Measurements from ENCODE around the gene CCDC60.
A peak's percentile ranks its signal among the peaks of the same experiment; 100 is the strongest.

CCDC60 gene

DNA sequence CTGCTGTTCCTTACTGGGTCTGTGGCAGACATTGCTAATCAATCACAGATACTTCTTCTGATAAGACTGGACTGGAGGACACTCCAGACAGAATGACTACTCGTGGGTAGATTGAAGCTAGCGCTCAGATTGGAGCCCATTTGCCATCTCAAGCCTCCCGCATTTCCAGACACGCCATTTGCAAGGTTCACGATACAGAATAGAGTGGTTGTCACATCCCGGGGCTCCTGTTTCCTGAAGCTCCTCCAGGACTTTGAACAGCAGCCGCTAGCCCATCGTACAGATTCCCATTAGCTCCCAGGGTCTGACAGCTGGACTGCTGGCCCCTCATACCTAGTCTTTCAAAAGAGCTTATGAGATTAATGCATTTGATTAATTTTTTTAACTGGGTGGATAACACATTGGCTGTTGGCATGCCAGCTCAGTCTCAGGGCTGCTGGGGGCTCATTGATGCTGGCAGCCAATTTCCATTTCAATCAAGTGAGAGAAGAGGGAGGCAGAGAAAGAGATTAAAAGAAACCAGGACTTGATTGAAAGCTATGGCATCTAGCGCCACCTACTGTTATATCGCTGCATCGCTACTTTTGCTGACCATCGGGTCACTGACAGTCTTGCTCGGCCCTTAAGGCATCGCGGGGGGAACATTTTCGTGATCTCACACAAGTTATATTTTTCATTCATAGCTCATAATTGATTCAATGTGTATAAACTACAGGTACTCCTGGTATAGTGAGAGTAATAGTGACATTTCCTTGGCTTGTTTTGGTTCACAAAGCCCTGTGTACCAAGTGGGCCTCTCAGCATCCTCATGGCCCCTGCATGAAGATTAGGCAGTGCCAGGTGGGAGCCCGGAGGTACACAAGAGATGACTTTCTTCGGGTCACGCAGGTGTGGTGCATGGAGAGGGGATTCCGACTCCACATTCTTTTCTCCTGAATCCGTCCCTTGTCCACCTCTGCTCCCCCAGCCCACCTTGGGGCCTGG lies 78.6 kb downstream of the CCDC60 start:
- H3K4me3 ChIP-seq (ENCODE audit: low read length) = no peak overlapping the region
- peak; percentile 33 for DNase-seq (ENCODE audit: low read depth)
- TF ChIP-seq, protein P1, sequence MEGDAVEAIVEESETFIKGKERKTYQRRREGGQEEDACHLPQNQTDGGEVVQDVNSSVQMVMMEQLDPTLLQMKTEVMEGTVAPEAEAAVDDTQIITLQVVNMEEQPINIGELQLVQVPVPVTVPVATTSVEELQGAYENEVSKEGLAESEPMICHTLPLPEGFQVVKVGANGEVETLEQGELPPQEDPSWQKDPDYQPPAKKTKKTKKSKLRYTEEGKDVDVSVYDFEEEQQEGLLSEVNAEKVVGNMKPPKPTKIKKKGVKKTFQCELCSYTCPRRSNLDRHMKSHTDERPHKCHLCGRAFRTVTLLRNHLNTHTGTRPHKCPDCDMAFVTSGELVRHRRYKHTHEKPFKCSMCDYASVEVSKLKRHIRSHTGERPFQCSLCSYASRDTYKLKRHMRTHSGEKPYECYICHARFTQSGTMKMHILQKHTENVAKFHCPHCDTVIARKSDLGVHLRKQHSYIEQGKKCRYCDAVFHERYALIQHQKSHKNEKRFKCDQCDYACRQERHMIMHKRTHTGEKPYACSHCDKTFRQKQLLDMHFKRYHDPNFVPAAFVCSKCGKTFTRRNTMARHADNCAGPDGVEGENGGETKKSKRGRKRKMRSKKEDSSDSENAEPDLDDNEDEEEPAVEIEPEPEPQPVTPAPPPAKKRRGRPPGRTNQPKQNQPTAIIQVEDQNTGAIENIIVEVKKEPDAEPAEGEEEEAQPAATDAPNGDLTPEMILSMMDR (conservative IDR thresholded peaks at IDR 0.05; ENCODE audit: low read depth, low read length) = peak; percentile 90

DNA sequence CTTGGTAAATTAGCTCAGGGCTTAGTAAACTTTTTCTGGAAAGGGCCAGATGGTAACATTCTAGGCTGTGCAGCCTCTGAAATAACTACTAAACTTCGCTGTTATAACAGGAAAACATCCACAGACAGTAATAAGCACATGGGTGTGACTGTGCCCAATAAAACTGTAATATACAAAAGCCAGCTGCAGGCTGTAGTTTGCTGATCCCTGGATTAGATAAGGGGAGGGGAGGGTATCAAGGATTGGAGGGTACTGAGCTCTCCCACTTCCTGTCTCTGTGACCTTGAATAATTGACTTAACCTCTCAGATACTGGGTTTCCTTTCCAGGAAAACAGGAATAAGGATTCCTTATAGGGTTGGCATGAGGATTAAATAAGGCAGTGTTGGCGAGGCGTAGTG lies 81.2 kb downstream of the CCDC60 start:
- TF ChIP-seq, protein P1 (conservative IDR thresholded peaks at IDR 0.05; ENCODE audit: low read depth, low read length) = no peak
- DNase-seq (ENCODE audit: low read depth) = no peak
- H3K4me3 ChIP-seq (ENCODE audit: low read length) = no peak overlapping the region

DNA sequence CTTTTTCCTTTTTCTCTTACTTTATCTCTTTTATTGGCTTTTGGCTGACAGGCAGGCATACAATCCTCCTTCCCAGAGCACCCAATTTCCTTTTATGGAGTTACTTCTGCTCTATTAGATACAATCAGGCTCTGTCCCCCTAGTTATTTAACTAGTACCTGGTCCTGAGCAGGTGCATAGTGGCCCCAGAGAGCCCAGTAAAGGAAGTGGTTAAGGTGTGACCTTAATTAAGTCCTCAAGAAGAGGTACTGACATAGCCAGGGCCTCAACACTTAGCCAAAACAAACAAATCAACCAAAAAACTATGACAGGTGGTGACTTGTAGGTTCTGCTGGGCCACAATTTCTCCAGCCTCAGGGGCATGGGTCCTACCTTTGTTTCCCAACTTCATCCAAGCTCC lies 82.9 kb downstream of the CCDC60 start:
- no peak for DNase-seq (ENCODE audit: low read depth)
- H3K4me3 ChIP-seq (ENCODE audit: low read length) = no peak overlapping the region
- TF ChIP-seq, protein P1 (conservative IDR thresholded peaks at IDR 0.05; ENCODE audit: low read depth, low read length) = no peak

DNA sequence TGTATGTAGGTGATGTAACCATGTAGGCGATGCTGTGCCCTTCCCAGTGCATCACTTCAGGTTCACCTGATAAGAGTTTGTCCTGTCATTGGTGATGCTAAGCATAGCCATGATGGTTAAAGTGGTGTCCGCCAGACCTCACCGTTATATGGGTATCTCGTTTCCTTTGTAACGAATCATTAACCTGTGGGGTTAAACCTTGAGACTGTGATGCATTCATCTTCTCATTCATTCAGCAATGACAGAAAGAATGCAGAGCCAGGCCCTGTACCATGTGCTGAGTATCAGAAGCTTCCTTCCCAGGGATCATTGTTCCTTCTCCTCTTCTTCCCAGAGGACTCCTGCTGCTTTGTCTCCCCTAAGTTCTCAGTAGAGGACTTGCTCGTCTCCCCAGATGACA lies 84.9 kb downstream of the CCDC60 start:
- no peak for DNase-seq (ENCODE audit: low read depth)
- TF ChIP-seq, protein P1 (conservative IDR thresholded peaks at IDR 0.05; ENCODE audit: low read depth, low read length) = no peak
- H3K4me3 ChIP-seq (ENCODE audit: low read length) = no peak overlapping the region

DNA sequence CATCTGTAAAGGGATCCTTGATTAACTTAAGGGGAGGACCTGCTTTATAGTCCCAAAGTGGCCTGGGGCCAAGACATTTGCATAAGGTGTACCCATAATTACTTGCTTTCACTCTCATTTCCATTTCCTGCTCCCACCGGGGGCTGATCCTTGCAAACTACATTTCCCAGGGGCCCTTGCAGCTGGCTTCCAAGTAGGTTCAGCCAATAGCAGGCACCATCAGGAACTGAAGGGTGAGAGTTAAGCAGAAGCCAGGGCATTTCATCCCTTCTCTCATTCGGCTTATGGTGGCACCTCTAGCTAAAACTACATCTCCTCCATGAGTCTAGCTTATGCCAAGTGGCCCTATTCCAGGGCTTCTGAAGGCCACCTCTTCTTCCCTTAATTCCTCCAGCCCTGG lies 88.8 kb downstream of the CCDC60 start:
- TF ChIP-seq, protein P1 (conservative IDR thresholded peaks at IDR 0.05; ENCODE audit: low read depth, low read length) = no peak
- DNase-seq (ENCODE audit: low read depth) = no peak
- H3K4me3 ChIP-seq (ENCODE audit: low read length) = no peak overlapping the region

DNA sequence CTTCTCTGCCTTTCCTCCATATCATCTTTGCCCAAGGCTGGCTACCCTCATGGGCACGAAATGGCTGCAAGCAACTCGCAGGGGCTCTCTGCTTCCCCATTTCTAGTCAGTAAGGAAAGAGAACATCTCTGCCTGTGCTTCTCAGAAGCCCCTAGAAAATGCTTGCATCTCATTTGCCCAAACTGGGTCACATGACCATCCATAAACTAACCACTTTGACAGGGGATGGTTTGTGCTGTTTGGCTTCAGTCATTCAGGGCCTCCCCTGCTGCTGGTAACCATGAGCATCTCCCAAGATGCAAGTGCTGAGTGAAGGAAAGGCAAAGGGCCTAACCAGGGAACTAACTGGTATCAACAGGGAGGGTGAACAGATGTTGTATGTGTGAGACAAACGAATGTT lies 91.1 kb downstream of the CCDC60 start:
- no peak for DNase-seq (ENCODE audit: low read depth)
- H3K4me3 ChIP-seq (ENCODE audit: low read length) = no peak overlapping the region
- TF ChIP-seq, protein P1 (conservative IDR thresholded peaks at IDR 0.05; ENCODE audit: low read depth, low read length) = no peak

DNA sequence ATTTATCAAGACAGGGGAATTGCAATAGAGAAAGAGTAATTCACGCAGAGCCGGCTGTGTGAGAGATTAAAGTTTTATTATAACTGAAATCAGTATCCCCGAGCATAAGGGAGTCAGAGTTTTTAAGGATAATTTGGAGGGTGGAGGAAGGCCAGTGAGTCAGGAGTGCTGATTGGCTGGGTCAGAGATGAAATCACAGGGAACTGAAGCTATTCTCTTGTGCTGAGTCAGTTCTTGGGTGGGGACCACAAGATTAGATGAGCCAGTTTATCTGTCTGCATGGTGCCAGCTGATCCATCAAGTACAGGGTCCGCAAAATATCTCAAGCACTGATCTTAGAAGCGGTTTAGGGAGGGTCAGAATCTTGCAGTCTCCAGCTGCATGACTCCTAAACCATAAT lies 96.6 kb downstream of the CCDC60 start:
- no peak overlapping the region for H3K4me3 ChIP-seq (ENCODE audit: low read length)
- TF ChIP-seq, protein P1 (conservative IDR thresholded peaks at IDR 0.05; ENCODE audit: low read depth, low read length) = no peak
- DNase-seq (ENCODE audit: low read depth) = no peak
